Epidermal melanocyte (primary cell): ENCODE measurements around the gene TYW1.
"Not testable (repeated sequence)": the region's sequence is repeated elsewhere in the genome, so short reads cannot be mapped to it uniquely, and the experiment has no call there.

Source experiments
- DNase-seq: peaks from one replicate; pipeline ENCODE4 v3.0.0; 2011; ENCODE audit warnings: low spot score; ENCODE audit not compliant: insufficient read length

TYW1 gene

DNA sequence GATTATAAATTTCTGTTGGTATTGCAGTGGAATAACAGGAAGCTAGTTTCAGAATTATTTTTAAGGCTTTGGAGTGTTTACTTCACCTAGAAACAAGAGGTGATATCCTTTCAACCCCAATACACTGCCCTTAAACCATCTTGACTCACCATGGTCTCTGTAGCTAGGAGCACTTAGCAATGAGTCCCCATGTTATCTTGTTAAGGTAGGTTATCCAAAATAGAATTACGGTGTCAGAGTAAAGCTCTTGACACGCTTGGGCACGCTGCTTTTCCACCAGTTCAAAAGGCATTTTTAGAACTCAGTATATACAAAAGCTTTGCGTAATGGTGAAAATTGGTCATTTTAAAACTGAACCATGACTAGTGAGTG is 46.9 kb downstream of the TYW1 start:
- not testable (repeated sequence) for DNase-seq

DNA sequence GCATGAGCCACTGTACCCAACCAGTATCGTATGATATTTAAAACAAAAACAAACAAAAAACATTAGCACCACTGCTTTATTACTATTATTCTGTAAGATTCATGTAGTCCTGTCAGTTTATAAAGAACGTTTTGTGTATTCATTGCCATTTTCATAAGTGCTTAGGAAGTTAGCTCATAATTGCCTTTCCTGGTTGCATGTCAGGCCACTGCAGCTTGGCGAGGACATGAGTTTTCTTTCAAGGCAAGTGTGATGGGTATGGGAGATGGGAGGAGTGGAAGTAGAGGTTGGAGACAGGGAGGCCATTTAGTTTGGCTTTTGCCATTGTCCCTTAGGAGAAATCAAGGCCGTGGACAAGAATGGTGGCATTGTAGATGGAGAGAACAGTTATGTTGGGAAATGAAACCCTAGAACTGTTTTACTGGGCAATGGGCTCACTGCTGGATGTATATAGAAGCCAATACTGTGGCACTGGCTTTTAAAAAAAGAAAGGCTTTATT is 48.9 kb downstream of the TYW1 start:
- no peak for DNase-seq

DNA sequence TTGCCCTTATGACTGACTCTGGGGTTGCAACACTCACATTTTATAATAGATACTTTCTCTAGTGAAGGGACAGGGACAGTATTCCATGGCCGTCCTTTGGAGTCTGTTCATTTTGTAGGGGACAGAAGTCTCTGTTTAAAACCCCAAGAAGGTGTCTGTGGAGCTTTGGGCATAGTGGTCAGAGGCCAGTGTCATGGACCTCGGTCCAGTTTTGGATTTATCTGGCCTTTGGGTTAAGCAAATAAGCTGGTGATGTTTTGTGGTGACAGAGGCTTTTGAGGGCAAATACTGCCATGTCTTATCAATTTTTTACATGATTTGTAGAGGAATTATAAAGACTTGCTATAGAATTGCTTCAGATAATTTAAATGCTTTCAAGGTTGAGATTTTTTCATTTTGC is 50.2 kb downstream of the TYW1 start:
- DNase-seq, result not testable (repeated sequence)

DNA sequence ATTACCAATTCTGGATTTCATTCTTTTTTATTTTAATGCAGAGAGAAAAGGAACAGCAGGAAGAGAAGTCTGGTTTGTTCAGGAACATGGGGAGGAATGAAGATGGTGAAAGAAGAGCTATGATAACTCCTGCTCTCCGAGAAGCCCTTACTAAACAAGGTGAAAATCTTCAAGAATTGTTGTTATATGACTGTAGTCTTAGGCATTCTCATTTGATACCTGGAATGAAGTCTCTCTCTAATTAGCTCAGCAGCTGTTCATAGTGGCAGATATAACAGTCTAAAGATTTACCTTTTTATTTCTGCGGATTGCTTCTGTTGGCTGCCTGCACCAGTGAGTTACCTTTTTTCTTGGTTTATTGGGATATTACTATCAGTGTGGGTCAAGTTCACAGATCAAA is 53.3 kb downstream of the TYW1 start:
- not testable (repeated sequence) for DNase-seq

DNA sequence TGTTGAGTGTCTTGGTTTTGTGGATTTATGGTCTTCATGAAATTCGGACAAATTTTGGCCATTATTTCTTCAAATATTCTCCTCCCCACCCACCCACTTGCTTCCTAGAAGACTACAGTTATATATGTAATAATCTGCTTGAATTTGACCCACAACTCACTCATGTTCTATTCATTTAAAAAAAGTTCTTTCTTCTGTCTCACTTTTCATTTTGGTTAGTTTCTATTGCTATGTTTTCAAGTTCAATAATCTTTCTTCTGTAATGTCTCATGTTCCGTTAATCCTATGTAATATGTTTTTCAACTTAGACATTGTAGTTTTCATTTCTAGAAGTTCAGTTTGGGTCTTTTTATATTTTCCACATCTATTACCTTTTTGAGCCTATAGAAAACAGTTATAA is 55.5 kb downstream of the TYW1 start:
- DNase-seq, result not testable (repeated sequence)

DNA sequence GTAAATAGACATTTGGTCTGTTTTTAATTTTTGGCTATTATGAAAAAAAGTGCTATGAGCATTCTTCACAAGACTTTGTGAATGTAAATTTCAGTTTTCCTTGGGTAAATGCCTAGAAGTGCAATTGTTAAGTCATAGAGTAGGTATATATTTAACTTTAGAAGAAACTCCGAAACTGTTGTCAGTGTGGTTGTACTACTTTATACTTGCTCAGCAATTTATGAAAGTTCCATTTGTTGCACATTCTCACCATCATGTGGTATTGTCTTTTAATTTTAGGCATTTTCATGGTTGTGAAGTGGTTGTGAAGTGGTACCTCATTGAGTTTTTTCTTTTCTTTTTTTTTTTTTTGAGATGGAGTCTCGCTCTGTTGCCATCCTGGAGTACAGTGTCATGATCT is 60.0 kb downstream of the TYW1 start:
- DNase-seq, result no peak

DNA sequence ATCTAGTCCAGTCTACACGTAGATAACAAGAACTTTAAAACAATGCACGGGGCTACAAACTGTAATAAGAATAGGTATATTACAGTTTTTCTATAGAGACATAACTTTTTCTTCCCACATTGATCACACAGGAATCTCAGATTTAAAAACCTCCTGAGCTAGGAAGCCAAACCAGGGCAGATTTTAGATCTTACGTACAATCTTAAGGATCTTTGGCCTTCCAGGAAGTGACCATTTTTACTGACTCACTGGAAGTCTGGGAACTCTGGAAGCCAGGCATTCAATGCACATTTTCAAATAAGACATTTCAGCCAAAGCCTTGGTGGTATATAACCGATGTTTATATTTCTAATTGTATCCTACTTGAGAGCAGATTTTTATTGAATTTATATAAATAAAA is 64.7 kb downstream of the TYW1 start:
- not testable (repeated sequence) for DNase-seq

DNA sequence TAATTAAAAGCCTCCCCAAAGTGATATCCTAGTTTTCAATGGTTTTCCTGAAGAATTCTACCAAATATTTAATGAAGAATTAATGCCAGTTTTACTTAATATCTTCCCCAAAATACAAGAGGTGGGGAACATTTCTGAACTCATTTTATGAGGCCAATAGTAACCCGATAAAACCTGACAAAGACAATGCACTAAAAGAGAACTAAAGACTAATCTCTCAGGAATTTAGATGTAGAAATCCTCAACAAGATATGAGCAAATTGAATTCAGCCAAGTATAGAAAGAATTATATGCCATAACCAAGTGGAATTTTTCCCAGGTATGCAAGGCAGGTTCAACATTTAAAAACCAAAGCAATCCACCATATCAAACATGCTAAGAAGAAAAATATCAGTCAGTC is 66.2 kb downstream of the TYW1 start:
- DNase-seq, result not testable (repeated sequence)

DNA sequence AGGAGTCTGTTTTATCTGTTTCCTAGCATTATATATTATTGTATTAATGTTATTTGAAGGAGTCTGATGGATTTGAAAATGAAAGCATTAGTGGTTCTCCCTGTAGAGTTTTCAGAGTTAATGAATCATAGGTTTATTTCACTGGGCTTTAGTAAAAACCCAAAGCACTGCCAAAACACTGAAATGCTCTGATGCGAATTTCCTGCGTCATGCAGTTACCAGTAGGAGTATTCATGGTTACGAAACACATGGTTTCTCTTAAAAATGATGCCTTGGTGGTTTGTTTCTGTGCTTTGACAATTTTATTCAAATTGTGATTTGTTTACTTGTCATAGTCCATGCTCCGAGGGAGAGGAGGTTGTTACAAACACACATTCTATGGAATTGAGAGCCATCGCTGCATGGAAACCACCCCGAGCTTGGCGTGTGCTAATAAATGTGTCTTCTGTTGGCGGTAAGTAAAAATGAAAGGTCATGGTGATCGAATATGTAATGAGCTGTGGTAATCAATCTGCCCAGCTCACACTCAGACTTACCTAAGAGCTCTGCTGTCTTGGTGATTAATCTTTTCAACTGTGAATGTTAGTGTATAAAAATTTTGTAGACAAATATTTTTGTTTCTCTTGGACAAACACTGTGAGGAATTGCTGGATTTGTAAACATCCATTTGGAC is 70.5 kb downstream of the TYW1 start:
- DNase-seq, result not testable (repeated sequence)

- not testable (repeated sequence) for DNase-seq
Observed at GRCh38 chr7:67076120-67076519, 79.5 kb downstream of the TYW1 start.

DNA sequence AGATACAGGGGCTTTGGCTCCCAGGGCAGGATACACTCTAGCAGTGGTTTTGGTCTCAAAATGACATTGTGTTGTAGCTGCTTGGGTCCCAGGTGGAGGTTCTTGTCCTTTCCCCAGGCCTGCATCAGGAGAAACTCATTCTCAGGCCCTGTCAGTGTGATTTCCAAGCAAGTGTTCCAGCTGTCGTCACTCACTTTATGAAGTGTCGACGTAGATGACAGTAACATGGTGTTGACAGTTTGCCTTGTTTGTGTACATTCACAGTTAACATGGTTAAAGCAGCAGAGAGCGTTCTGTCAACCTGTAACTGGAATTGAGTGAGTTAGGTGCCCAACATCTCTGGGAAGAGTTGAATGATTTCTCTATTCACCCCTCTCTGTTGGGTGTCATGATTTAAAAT is 86.2 kb downstream of the TYW1 start:
- DNase-seq, result not testable (repeated sequence)

DNA sequence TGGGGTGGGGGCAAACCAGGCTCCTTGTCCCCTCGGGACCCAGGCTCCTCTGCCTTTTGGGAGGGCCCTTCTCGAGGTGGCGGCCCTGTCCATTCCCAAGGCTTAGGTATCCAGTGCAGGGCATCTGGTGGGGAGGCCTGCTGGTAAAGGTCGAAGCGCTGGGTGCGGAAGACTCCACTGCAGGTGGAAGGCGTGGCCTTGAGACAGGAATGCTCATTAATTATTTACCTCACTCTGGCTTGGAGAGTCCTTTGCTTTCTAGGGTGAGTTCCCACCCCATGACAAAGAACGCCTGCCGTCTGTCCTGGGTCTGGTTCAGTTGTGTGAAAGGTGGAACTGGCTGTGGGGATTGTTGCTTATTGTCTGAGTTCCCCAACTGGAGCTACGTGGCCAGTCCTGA is 92.6 kb downstream of the TYW1 start:
- not testable (repeated sequence) for DNase-seq

DNA sequence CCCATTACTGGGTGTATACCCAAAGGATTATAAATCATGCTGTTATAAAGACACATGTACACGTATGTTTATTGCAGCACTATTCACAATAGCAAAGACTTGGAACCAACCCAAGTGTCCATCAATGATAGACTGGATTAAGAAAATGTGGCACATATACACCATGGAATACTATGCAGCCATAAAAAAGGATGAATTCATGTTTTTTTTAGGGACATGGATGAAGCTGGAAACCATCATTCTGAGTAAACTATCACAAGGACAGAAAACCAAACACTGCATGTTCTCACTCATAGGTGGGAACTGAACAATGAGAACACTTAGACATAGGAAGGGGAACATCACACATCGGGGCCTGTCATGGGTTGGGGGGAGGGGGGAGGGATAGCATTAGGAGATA is 94.4 kb downstream of the TYW1 start:
- not testable (repeated sequence) for DNase-seq

DNA sequence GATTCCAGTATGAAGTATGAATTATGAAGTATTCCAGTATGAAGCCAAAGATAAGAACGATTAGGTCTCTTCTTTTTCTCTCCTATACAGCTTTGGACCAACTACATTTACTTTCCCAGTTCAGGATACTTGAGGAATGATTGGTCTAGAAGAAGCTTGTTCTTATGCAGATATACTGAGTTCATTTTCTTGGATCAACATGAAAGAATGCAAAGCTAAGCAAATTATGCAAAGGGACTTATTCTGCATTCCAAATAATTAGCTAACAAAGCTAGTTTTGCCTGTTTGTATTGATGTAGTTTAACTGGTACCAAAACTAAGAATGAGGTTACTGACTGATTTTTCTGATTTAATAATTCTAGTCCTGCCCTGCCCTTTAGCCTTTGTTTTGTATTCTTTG is 101.4 kb downstream of the TYW1 start:
- DNase-seq, result not testable (repeated sequence)

DNA sequence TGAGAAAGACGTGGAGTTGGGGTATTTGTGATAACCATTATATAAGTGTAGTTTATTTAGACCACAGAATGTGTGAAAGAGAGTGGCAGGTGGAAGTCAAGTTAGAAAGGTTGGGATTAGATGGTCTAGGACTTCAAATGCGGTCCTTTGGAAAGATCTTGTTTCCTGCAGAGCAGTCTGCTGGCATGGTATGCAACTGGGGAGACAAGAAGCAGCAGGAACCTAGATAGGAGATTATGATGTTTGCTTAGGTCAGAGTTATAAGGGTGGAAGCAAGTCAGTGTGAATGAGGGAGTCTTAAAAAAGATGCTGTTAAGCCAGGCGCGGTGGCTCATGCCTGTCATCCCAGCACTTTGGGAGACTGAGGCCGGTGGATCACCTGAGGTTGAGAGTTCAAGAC is 102.8 kb downstream of the TYW1 start:
- not testable (repeated sequence) for DNase-seq

GRCh38 chr7:67100038-67100437 is 103.4 kb downstream of the TYW1 start:
- DNase-seq, result not testable (repeated sequence)

GRCh38 chr7:67100956-67101361 is 104.3 kb downstream of the TYW1 start:
- DNase-seq, result no peak

- DNase-seq, result not testable (repeated sequence)
Observed at GRCh38 chr7:67104937-67105336, 108.3 kb downstream of the TYW1 start.

DNA sequence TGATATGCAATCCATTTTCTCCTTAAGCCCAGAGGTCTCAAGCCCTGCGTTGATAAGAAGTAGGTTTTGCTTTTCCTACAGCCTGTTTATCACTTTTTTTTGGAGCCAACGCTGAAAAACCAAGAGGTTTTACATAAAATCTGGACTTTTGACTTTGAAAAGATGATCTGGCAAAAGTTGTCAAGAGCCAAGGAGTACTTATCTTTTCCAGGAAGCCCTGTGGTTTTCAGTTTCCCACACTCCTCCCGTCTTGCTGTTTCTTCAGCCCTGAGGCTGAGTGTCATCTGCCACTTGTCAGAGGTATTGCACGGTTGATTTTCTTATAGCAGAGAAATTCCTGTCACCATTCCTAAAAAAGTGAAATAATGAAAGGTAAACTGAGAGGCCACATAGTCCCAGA is 108.7 kb downstream of the TYW1 start:
- DNase-seq, result no peak

GRCh38 chr7:67106255-67106654 is 109.6 kb downstream of the TYW1 start:
- not testable (repeated sequence) for DNase-seq

DNA sequence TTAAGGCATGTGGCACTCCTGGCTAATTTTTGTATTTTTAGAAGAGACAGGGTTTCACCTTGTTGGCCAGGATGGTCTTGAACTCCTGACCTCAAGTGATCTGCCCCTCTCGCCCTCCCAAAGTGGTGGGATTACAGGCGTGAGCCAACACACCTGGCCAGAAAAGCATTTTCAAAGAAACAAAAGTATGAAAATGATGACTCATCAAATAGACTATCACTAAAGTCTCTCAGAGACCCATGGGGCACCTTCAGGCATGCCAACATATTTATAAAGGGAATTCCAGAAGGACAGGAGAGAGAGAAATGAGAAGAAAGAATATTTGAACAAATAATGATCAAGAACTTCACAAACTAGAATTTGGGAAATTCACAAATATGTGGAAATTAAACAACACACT is 114.7 kb downstream of the TYW1 start:
- not testable (repeated sequence) for DNase-seq

- not testable (repeated sequence) for DNase-seq
Observed at GRCh38 chr7:67114483-67115246, 118.0 kb downstream of the TYW1 start.

GRCh38 chr7:67120491-67120890 is 123.9 kb downstream of the TYW1 start:
- not testable (repeated sequence) for DNase-seq
